NCI-H2029 treated with DMSO at 0.1 percent for 48 hours (cell line): Measurements from ENCODE around the gene PPP6R2.

Experiments
- DNase-seq: peaks from one replicate; lab custom pipeline; 2025; lab: John Stamatoyannopoulos, UW

PPP6R2 gene

DNA sequence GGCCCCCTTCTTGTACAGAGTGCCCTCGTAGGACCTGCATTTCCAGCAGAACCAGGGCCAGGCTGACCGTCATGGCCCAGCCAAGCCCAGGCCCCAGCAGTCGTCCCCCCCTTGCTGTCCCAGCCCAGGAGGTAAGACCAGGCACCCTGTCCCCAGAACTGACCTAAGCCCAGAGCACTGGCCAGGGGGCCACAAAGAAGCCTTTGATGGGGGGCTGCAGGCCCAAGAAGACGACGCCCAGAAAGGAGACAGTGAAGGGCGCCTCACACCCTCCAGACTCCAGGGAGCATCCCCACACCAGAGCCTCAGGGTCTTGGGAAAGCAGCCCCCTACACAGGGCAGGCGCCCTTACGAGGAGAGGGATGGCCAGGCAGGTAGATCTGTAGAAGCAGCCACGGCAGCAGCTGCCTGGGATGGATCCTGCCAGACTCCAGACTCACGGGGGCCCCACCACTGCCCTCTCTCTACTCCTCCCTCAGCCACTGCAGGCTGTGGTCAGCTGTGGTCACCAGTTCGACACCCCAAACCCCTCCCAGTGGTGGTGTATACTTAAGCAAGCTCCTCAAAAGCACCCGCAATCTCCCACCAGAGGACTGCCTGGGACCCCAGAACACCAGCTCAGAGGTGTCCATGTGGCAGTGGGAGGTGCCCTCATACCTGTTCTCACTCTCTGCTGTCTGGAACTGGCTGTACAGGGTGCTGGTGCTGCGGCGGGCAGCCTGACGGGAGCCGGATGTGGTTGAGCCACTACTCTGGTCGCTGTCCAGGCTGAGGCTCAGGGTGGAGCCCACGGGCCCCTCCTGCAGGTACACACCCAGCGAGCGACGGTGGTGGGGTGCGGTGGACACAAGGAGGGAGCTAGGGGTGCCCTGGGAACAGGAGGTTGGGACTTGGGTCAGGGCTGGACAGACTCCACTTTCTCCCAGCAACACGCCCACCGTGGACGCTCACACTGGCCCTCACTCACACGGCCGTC, 104.7 kb downstream of the PPP6R2 start:
- DNase-seq = no peak

- no peak for DNase-seq
Measured at GRCh38 chr22:50452649-50453048, 109.5 kb downstream of the PPP6R2 start.

- no peak for DNase-seq
Measured at GRCh38 chr22:50454556-50455075, 111.5 kb downstream of the PPP6R2 start.

- no peak for DNase-seq
Measured at GRCh38 chr22:50455201-50455600, 112.1 kb downstream of the PPP6R2 start.

DNA sequence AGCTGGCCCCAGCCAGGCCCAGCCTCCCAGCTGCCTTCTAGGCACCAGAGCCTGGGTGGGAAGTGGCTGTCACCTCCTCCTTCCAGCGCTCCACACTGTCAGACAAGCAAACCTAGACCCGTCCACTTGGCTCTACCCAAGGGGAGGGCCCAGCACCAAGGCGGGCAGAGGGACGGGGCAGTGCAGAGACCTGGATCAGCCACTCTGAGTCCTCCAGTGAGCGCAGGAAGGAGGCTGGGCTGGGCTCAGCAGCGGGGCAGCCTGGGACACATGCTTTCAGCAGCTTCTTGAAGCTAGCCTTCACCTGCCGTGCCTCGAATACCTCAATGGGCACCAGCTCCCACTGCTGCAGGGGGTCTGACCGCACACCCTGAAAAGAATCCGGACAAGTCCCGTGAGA, 112.9 kb downstream of the PPP6R2 start:
- no peak for DNase-seq

DNA sequence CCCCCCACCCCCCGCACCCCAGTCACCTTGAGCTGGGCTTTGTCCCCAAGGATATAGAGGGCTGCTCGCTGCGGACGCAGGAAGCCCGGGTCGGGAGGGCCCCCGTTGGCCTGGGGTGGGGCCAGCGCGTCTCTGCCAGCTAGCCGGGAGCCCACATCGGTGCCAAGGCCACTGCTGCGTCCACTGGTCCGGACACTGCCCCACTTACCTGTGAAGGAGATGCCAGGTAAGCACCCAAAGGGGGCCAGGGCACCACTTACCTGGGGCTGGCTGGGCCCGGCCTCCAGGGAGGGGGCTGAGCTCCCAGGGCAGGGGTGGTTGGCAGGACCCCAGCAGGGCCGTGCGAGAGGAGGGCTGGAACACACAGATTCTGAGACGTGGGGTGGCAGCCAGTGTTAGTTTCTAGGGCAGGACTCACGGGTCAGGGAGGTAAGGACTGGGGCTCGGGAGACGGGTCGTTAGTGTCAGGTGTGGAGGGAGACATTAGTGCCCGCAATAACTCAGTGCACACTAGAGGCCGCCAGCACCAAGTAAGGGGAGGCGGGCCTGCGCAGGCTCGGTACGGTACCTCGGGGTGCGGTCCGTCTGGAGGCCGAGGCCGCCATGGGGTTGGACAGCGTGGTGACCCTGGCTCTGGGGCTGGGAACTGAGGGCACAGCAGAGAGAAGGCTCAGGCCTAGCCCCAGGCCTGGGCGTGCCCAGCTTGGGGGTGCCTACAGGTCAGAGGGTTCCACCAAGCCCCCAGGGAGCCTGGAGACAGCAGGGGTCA, 113.5 kb downstream of the PPP6R2 start:
- DNase-seq = no peak

GRCh38 chr22:50459016-50459415, 115.9 kb downstream of the PPP6R2 start:
- no peak for DNase-seq

GRCh38 chr22:50459496-50460140, 116.5 kb downstream of the PPP6R2 start:
- DNase-seq = no peak

DNA sequence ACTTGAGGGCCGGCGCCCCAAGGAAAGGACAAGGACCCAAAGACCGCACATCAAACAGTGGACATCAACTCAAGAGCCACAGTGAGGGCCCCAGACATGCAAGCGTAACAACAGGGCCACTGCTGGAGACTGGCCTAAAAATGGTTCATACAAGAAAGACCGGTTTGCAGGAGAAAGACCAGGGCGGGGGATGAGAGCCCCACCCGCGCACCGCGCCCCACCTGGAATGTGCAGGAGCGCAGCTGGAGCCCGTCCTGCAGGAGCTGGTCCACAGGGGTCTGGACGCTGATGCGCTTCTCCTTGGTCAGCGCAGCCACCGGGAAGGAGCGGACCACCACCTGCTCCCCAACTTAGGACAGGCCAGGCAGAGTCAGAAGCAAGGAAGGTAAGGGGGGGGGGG, 117.8 kb downstream of the PPP6R2 start:
- no peak for DNase-seq

DNA sequence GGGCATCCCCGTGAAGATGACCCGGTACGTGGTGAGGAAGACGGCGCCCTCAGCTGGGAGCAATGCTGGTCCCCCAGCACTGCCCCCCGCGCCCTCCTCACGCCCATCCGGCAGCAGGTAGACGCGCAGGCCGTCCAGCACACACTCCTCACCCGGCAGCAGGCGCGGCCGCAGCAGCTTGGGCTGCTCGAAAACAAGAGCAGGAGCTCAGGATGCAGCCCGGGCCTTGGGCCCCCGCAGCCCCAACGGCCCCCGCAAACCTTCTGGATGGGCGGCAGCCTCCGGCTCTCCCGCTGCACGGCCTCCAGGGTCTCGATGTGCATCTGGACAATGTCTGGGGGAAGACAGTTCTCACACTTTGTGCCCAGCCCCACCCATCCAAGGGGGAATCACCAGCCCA, 118.4 kb downstream of the PPP6R2 start:
- no peak for DNase-seq

DNA sequence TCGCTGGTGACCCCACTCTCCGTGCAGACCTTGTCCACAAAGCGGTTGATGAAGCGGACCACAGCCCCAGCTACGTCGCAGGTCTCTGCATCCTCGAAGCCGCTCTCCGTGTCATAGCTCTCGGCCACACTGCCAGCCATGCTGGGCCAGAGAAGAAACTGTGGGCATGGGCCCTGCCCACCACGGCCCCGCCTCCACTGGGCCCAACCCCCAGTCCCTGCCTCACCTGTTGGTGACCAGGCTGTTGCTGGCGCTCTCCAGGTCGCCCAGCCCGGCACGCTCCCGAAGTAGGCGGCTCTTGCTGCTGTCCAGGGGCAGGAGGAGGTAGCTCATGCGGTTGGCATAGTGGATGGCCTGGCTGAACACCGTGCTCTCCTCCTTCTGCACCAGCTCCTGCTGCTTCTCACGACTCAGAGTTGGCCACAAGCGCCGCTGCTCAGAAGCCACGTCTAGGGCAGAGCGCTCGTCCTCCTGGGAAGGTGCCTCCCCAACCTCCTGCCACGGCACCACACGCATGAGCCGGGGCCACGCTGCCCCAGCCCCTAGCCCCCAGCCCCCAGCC, 118.9 kb downstream of the PPP6R2 start:
- DNase-seq = no peak

DNA sequence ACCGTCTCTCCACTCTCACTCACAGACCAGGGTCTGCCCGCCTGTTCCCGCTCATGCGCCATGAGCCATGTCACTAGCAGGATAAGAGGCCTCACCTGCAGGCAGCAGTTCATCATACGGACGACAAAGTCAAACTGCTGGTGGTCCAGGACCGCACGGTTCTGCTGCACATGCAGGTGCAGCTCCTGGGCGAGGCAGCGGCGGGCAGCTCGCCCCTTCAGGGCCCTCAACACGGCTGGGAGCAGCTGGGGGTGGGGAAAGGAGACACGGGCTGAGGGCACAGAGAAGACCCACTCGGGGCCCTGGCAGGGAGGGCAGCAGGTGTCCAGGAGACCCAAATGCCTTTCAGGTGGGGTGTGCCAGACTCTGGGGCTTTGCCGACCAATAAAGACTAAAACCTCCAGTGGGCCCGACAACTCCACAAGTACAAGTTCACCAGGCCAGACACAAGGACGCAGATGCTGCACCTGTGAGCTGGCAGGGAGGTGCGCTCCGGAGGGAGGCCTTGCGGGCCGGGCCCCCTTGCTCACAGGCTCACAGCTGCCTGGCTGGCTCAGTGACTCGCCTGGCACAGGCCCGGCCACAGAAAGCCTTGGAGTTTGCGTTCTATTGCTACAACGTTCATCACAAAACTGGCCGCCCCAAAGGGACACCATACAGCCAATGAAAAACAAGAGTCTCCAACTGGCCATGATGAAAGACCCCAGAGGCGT, 120.2 kb downstream of the PPP6R2 start:
- DNase-seq = no peak

DNA sequence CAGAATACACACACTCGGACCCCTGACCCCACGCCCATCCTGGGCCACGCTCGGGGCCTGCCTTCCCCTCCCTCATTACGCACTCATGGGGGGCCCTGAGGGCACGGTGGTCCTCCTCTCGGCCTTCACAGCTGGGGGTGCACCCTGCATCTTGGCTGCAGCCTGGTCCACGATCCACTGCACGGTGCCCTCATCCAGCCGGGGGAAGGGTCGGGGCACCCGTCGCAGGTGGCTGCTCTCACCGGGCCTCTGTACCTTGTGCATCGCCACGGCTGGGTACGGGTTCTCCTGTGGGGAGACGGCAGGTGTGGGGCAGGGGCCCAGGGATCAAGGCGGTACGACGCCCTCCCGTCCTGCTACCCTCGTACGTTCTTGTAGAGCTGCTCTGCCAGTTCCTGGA, 121.3 kb downstream of the PPP6R2 start:
- DNase-seq = no peak

- DNase-seq = no peak
Measured at GRCh38 chr22:50465066-50465930, 122.2 kb downstream of the PPP6R2 start.

DNA sequence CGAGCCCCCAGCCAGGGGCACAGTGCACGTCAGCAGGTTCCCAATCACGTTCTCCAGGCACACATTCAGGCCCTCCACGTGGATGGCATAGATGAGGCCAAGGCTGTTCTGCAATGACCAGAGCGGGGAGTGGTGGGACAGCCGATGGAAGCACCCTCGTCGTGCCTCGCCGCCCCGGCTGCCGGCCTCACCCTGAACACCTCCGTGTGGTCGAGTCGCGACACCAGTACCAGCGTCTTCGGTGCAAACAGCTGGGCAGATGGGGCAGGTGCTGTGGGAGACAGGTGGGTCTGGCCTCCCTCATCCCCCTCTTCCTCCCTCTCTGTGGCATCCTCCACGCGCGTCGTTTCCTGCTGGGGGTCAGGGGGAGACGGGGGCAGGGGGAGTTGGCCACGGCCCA, 124.2 kb downstream of the PPP6R2 start:
- DNase-seq = no peak

DNA sequence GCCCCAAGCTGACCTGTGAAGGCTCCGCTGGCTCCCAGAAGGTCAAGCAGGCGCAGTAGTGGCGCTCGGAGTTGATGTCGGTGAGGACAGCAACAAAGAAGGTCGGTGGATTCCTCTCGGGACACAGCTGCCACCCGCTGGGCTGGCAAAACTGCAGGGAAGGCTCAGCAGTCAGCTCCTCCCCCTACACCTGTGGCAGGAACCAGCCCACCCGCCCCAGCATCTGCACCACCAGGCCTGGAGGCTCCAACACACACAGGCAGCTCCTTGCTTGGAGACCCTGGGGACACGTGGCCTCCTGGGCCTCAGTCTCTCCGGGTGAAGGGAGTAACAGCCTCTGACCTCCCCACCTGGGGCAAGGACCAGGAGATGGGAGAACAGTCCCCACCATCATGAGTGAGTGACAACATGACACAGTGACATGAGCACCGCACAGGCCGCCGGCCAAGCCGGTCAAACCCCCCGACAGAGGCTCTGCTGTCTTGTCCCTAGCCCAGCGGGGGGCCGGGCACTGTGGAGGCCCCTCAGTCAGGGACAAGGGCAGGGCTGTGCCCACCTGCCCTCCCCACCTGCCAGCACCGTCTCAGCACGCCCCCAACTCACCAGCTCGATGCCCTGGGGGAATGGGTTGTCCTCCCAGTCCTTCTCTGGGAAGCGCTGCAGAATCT, 124.8 kb downstream of the PPP6R2 start:
- no peak for DNase-seq

GRCh38 chr22:50468626-50469025, 125.5 kb downstream of the PPP6R2 start:
- DNase-seq = no peak

- no peak for DNase-seq
Measured at GRCh38 chr22:50469377-50470305, 126.5 kb downstream of the PPP6R2 start.

- DNase-seq = no peak
Measured at GRCh38 chr22:50470491-50470890, 127.4 kb downstream of the PPP6R2 start.
